GM23338 (cell line): Measurements from ENCODE around the gene SNX9. TPM values are rescaled to one million over a fixed set of nuclear protein-coding genes. Genes with fewer than 3 reads are reported as not detected.

ENCODE experiments used
- ATAC-seq: fragments of 200-7000 bp; cut with Tn5 transposase; 3 replicates; pipeline ENCODE4 v1.9.1; 2020
- DNase-seq: peaks from one replicate; pipeline ENCODE4 v3.0.0-alpha.2; 2015; ENCODE audit warnings: low spot score
- H2AFZ ChIP-seq: fragments of 200-600 bp; sonication (generic); 2 replicates; pipeline ENCODE4 v1.8.0; 2016; ENCODE audit warnings: antibody characterized with exemption, mild to moderate bottlenecking, moderate library complexity
- H3F3A ChIP-seq: fragments of 200-600 bp; sonication (generic); replicated peaks from 2 replicates; pipeline ENCODE4 v1.8.0; 2017; ENCODE audit warnings: antibody characterized with exemption, mixed run types, low read depth
- H3K27ac ChIP-seq: fragments of 200-600 bp; sonication (generic); 2 replicates; pipeline ENCODE4 v1.6.1; 2016; ENCODE audit warnings: low read depth
- H3K27me3 ChIP-seq: fragments of 200-600 bp; sonication (generic); 2 replicates; pipeline ENCODE4 v1.8.0; 2016; ENCODE audit warnings: mild to moderate bottlenecking, mixed run types, moderate library complexity; ENCODE audit not compliant: insufficient read depth
- H3K36me3 ChIP-seq: fragments of 200-600 bp; sonication (generic); 2 replicates; pipeline ENCODE4 v1.8.0; 2016; ENCODE audit warnings: mild to moderate bottlenecking; ENCODE audit not compliant: insufficient read depth
- H3K4me1 ChIP-seq: fragments of 200-600 bp; sonication (generic); 2 replicates; pipeline ENCODE4 v1.8.0; 2016; ENCODE audit warnings: mild to moderate bottlenecking, moderate library complexity; ENCODE audit not compliant: insufficient read depth
- H3K4me2 ChIP-seq: fragments of 200-600 bp; sonication (generic); 2 replicates; pipeline ENCODE4 v1.7.1; 2017; ENCODE audit warnings: mixed run types
- H3K4me3 ChIP-seq: fragments of 200-600 bp; sonication (generic); 2 replicates; pipeline ENCODE4 v1.6.1; 2016; ENCODE audit warnings: mixed run types
- H3K79me2 ChIP-seq: fragments of 200-600 bp; sonication (generic); replicated peaks from 2 replicates; pipeline ENCODE4 v1.8.0; 2017; ENCODE audit warnings: mild to moderate bottlenecking; ENCODE audit not compliant: insufficient read depth
- H3K9me2 ChIP-seq: fragments of 200-600 bp; sonication (generic); 2 replicates; pipeline ENCODE4 v1.8.0; 2017; ENCODE audit not compliant: insufficient read depth
- H4K20me1 ChIP-seq: fragments of 200-600 bp; sonication (generic); replicated peaks from 2 replicates; pipeline ENCODE4 v1.8.0; 2017; ENCODE audit warnings: mild to moderate bottlenecking; ENCODE audit not compliant: insufficient read depth
- H3K27ac Mint-ChIP-seq: 2 replicates; pipeline ENCODE4 v1.8.0; 2020; ENCODE audit warnings: inconsistent platforms, mild to moderate bottlenecking, moderate library complexity, mixed read lengths
- H3K27me3 Mint-ChIP-seq: 3 replicates; pipeline ENCODE4 v1.8.0; 2022; ENCODE audit warnings: low read depth, mild to moderate bottlenecking, moderate library complexity, mixed read lengths, inconsistent platforms; ENCODE audit not compliant: insufficient read depth, poor library complexity
- H3K36me3 Mint-ChIP-seq: 3 replicates; pipeline ENCODE4 v1.8.0; 2021; ENCODE audit warnings: low read depth, mild to moderate bottlenecking, inconsistent platforms, moderate library complexity, mixed read lengths
- H3K4me1 Mint-ChIP-seq: 3 replicates; pipeline ENCODE4 v1.8.0; 2020; ENCODE audit warnings: mild to moderate bottlenecking, inconsistent platforms, mixed read lengths
- H3K4me3 Mint-ChIP-seq: 3 replicates; pipeline ENCODE4 v1.8.0; 2021; ENCODE audit warnings: moderate library complexity, mild to moderate bottlenecking, inconsistent platforms, mixed read lengths
- H3K9me3 Mint-ChIP-seq: 3 replicates; pipeline ENCODE4 v1.8.0; 2020; ENCODE audit warnings: moderate library complexity, mild to moderate bottlenecking, inconsistent platforms, mixed read lengths
- CREB1 ChIP-seq: fragments of 250-450 bp; sonication (Bioruptor Pico); IDR thresholded peaks from 2 replicates; pipeline ENCODE4 v1.5.0; 2020; ENCODE audit warnings: low read depth, mild to moderate bottlenecking, moderate library complexity
- ETS1 ChIP-seq: IDR thresholded peaks from 2 replicates; pipeline ENCODE4 v1.6.1; 2016; ENCODE audit warnings: antibody characterized with exemption
- EZH2 ChIP-seq: fragments of 200-600 bp; sonication (generic); IDR thresholded peaks from one replicate; pipeline ENCODE4 v1.8.0; 2017; ENCODE audit warnings: antibody characterized with exemption, mild to moderate bottlenecking, low read depth; ENCODE audit not compliant: unreplicated experiment
- EZH2phosphoT487 ChIP-seq: fragments of 200-600 bp; sonication (generic); IDR thresholded peaks from one replicate; pipeline ENCODE4 v1.8.1; 2018; ENCODE audit warnings: antibody characterized with exemption; ENCODE audit not compliant: unreplicated experiment
- JUNB ChIP-seq: IDR thresholded peaks from one replicate; pipeline ENCODE4 v1.6.1; 2016; ENCODE audit warnings: antibody characterized with exemption; ENCODE audit not compliant: unreplicated experiment
- NANOG ChIP-seq: IDR thresholded peaks from 2 replicates; pipeline ENCODE4 v1.6.1; 2016; ENCODE audit warnings: antibody characterized with exemption, borderline replicate concordance
- POLR2AphosphoS5 ChIP-seq: IDR thresholded peaks from 2 replicates; pipeline ENCODE4 v1.6.1; 2016; ENCODE audit warnings: antibody characterized with exemption, low read depth
- STAT1 ChIP-seq: IDR thresholded peaks from one replicate; pipeline ENCODE4 v1.6.1; 2016; ENCODE audit warnings: antibody characterized with exemption; ENCODE audit not compliant: unreplicated experiment
- ZNF114 ChIP-seq: fragments of 250-450 bp; sonication (Bioruptor Pico); IDR thresholded peaks from 2 replicates; pipeline ENCODE4 v1.5.0; 2020; ENCODE audit warnings: mild to moderate bottlenecking, moderate library complexity
- ZNF331 ChIP-seq: fragments of 250-450 bp; sonication (Bioruptor Pico); IDR thresholded peaks from 2 replicates; pipeline ENCODE4 v1.5.0; 2020; ENCODE audit warnings: low read depth, mild to moderate bottlenecking, moderate library complexity
- polyA plus RNA-seq: library from polyadenylated mRNA; unstranded; fragments of >200 nt; fragmentation: Nextera tagmentation; extraction: Ambion mirVana; gene quantifications from 2 replicates; pipeline ENCODE4 v1.2.1, GENCODE V29; 2016
- total RNA-seq: library from RNA; depleted of rRNA; stranded (reverse); fragments of >200 nt; shearing (Covaris generic); gene quantifications from 2 replicates; pipeline ENCODE4 v1.2.3, GENCODE V29; 2014
- TF ChIP-seq, protein P1 (sequence below): fragments of 250-450 bp; sonication (Bioruptor Pico); IDR thresholded peaks from 2 replicates; pipeline ENCODE4 v1.5.0; 2020; ENCODE audit warnings: mild to moderate bottlenecking, moderate library complexity
- TF ChIP-seq, protein P2 (sequence below), 2 experiments: fragments of 200-600 bp in 1 of 2; sonication (generic) in 1 of 2; conservative IDR thresholded peaks; 2 replicates each; pipeline versions ENCODE4 v1.5.1 to v1.6.1; 2016 to 2017; ENCODE audit warnings: antibody characterized with exemption in 2 of 2, low read depth in 2 of 2, mild to moderate bottlenecking in 2 of 2, moderate library complexity in 1 of 2
- TF ChIP-seq, protein P3 (sequence below): IDR thresholded peaks from one replicate; pipeline ENCODE4 v1.6.1; 2018; ENCODE audit warnings: antibody characterized with exemption; ENCODE audit not compliant: unreplicated experiment

SNX9 gene
- total and polyA plus RNA-seq, 2 experiments from 2014 or later, result 18.4 to 23.3 TPM

- Mint-ChIP-seq H3K4me3 (no peak overlapping the region), H3K27me3 (peaks cover 4% of the 10 kb centered on the region), H3K4me1 (peaks cover 9% of the 10 kb centered on the region), H3K27ac (no peak overlapping the region), H3K9me3 (peaks cover 15% of the 10 kb centered on the region; the same call in 2 of the 3 replicates), H3K36me3 (no peaks in the 10 kb centered on the region)
- H3F3A ChIP-seq, result no peaks in the 10 kb centered on the region
- H3K4me2 ChIP-seq, result no peak overlapping the region
- DNase-seq (no peak), ATAC-seq (no peak)
- no peaks in the 10 kb centered on the region for H3K27me3 ChIP-seq
- no peak overlapping the region for H2AFZ ChIP-seq
- H3K79me2 ChIP-seq, result no peaks in the 10 kb centered on the region
- 0 out of 2 replicates have a peak, but pooled peaks cover 10% of the 10 kb centered on the region for H3K4me1 ChIP-seq
- H3K4me3 ChIP-seq, result no peak overlapping the region
- no peaks in the 10 kb centered on the region for H3K9me2 ChIP-seq
- H3K36me3 ChIP-seq, result no peaks in the 10 kb centered on the region; the same call in 1 of the 2 replicates
- no peaks in the 10 kb centered on the region for H4K20me1 ChIP-seq
- H3K27ac ChIP-seq, result no peak overlapping the region
- TF ChIP-seq, protein P1, sequence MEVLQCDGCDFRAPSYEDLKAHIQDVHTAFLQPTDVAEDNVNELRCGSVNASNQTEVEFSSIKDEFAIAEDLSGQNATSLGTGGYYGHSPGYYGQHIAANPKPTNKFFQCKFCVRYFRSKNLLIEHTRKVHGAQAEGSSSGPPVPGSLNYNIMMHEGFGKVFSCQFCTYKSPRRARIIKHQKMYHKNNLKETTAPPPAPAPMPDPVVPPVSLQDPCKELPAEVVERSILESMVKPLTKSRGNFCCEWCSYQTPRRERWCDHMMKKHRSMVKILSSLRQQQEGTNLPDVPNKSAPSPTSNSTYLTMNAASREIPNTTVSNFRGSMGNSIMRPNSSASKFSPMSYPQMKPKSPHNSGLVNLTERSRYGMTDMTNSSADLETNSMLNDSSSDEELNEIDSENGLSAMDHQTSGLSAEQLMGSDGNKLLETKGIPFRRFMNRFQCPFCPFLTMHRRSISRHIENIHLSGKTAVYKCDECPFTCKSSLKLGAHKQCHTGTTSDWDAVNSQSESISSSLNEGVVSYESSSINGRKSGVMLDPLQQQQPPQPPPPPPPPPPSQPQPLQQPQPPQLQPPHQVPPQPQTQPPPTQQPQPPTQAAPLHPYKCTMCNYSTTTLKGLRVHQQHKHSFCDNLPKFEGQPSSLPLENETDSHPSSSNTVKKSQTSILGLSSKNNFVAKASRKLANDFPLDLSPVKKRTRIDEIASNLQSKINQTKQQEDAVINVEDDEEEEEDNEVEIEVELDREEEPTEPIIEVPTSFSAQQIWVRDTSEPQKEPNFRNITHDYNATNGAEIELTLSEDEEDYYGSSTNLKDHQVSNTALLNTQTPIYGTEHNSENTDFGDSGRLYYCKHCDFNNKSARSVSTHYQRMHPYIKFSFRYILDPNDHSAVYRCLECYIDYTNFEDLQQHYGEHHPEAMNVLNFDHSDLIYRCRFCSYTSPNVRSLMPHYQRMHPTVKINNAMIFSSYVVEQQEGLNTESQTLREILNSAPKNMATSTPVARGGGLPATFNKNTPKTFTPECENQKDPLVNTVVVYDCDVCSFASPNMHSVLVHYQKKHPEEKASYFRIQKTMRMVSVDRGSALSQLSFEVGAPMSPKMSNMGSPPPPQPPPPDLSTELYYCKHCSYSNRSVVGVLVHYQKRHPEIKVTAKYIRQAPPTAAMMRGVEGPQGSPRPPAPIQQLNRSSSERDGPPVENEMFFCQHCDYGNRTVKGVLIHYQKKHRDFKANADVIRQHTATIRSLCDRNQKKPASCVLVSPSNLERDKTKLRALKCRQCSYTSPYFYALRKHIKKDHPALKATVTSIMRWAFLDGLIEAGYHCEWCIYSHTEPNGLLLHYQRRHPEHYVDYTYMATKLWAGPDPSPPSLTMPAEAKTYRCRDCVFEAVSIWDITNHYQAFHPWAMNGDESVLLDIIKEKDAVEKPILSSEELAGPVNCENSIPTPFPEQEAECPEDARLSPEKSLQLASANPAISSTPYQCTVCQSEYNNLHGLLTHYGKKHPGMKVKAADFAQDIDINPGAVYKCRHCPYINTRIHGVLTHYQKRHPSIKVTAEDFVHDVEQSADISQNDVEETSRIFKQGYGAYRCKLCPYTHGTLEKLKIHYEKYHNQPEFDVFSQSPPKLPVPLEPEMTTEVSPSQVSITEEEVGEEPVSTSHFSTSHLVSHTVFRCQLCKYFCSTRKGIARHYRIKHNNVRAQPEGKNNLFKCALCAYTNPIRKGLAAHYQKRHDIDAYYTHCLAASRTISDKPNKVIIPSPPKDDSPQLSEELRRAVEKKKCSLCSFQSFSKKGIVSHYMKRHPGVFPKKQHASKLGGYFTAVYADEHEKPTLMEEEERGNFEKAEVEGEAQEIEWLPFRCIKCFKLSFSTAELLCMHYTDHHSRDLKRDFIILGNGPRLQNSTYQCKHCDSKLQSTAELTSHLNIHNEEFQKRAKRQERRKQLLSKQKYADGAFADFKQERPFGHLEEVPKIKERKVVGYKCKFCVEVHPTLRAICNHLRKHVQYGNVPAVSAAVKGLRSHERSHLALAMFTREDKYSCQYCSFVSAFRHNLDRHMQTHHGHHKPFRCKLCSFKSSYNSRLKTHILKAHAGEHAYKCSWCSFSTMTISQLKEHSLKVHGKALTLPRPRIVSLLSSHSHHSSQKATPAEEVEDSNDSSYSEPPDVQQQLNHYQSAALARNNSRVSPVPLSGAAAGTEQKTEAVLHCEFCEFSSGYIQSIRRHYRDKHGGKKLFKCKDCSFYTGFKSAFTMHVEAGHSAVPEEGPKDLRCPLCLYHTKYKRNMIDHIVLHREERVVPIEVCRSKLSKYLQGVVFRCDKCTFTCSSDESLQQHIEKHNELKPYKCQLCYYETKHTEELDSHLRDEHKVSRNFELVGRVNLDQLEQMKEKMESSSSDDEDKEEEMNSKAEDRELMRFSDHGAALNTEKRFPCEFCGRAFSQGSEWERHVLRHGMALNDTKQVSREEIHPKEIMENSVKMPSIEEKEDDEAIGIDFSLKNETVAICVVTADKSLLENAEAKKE, result no peak
- no peak for TF ChIP-seq ETS1
- no peak for TF ChIP-seq STAT1
- TF ChIP-seq, protein P2, sequence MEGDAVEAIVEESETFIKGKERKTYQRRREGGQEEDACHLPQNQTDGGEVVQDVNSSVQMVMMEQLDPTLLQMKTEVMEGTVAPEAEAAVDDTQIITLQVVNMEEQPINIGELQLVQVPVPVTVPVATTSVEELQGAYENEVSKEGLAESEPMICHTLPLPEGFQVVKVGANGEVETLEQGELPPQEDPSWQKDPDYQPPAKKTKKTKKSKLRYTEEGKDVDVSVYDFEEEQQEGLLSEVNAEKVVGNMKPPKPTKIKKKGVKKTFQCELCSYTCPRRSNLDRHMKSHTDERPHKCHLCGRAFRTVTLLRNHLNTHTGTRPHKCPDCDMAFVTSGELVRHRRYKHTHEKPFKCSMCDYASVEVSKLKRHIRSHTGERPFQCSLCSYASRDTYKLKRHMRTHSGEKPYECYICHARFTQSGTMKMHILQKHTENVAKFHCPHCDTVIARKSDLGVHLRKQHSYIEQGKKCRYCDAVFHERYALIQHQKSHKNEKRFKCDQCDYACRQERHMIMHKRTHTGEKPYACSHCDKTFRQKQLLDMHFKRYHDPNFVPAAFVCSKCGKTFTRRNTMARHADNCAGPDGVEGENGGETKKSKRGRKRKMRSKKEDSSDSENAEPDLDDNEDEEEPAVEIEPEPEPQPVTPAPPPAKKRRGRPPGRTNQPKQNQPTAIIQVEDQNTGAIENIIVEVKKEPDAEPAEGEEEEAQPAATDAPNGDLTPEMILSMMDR (conservative IDR thresholded peaks at IDR 0.05; ENCODE audit: low read depth in 2 of 2), result no peak
- TF ChIP-seq JUNB, result no peak
- TF ChIP-seq, protein P3, sequence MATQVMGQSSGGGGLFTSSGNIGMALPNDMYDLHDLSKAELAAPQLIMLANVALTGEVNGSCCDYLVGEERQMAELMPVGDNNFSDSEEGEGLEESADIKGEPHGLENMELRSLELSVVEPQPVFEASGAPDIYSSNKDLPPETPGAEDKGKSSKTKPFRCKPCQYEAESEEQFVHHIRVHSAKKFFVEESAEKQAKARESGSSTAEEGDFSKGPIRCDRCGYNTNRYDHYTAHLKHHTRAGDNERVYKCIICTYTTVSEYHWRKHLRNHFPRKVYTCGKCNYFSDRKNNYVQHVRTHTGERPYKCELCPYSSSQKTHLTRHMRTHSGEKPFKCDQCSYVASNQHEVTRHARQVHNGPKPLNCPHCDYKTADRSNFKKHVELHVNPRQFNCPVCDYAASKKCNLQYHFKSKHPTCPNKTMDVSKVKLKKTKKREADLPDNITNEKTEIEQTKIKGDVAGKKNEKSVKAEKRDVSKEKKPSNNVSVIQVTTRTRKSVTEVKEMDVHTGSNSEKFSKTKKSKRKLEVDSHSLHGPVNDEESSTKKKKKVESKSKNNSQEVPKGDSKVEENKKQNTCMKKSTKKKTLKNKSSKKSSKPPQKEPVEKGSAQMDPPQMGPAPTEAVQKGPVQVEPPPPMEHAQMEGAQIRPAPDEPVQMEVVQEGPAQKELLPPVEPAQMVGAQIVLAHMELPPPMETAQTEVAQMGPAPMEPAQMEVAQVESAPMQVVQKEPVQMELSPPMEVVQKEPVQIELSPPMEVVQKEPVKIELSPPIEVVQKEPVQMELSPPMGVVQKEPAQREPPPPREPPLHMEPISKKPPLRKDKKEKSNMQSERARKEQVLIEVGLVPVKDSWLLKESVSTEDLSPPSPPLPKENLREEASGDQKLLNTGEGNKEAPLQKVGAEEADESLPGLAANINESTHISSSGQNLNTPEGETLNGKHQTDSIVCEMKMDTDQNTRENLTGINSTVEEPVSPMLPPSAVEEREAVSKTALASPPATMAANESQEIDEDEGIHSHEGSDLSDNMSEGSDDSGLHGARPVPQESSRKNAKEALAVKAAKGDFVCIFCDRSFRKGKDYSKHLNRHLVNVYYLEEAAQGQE, result no peak
- TF ChIP-seq EZH2phosphoT487, result no peak
- no peak for TF ChIP-seq EZH2
- no peak for TF ChIP-seq ZNF331 (CRISPR knock-in tag)
- TF ChIP-seq CREB1, result no peak
- no peak for TF ChIP-seq POLR2AphosphoS5
- TF ChIP-seq ZNF114 (CRISPR knock-in tag), result no peak
- no peak for TF ChIP-seq NANOG
These were observed 128.8 kb downstream of the SNX9 start for GRCh38 chr6:157951828-157952227.
